ENCODE measurements around the gene MICAL3. TPM values are rescaled to one million over a fixed set of nuclear protein-coding genes. Genes with fewer than 3 reads are reported as not detected.

Gene MICAL3
- total and polyA plus RNA-seq, 2 donors, result 31.8 to 42.4 TPM

- Histone ChIP-seq H3K36me3 (ENCODE audit: insufficient read depth) (no peaks in the 10 kb centered on the region), H3K27ac (ENCODE audit: low read depth) (no peak overlapping the region), H3K4me1 (ENCODE audit: insufficient read depth) (no peaks in the 10 kb centered on the region), H3K4me3 (ENCODE audit: low read depth, low read length) (no peak overlapping the region)
- WGBS, result 94% methylated on average over 33 of the region's 33 CpGs
- DNase-seq (ENCODE audit: extremely low spot score), result no peak
Measured at GRCh38 chr22:17817511-17818065, 206.8 kb downstream of the MICAL3 start.

- H3K4me1 ChIP-seq (ENCODE audit: insufficient read depth), result no peaks in the 10 kb centered on the region
- no peak overlapping the region for H3K27ac ChIP-seq (ENCODE audit: low read depth)
- no peak for DNase-seq (ENCODE audit: extremely low spot score)
- H3K4me3 ChIP-seq (ENCODE audit: low read depth, low read length), result no peak overlapping the region
- H3K36me3 ChIP-seq (ENCODE audit: insufficient read depth), result no peaks in the 10 kb centered on the region
- WGBS, result 92% methylated on average over 21 of the region's 21 CpGs
Measured at GRCh38 chr22:17817079-17817478, 207.3 kb downstream of the MICAL3 start.

- H3K36me3 ChIP-seq (ENCODE audit: insufficient read depth), result no peaks in the 10 kb centered on the region
- no peak overlapping the region for H3K27ac ChIP-seq (ENCODE audit: low read depth)
- no peaks in the 10 kb centered on the region for H3K4me1 ChIP-seq (ENCODE audit: insufficient read depth)
- no peak overlapping the region for H3K4me3 ChIP-seq (ENCODE audit: low read depth, low read length)
- no peak for DNase-seq (ENCODE audit: extremely low spot score)
- 95% methylated on average over 14 of the region's 14 CpGs for WGBS
Measured at GRCh38 chr22:17816649-17817048, 207.7 kb downstream of the MICAL3 start.

- Histone ChIP-seq H3K36me3 (ENCODE audit: insufficient read depth) (no peaks in the 10 kb centered on the region), H3K4me1 (ENCODE audit: insufficient read depth) (no peaks in the 10 kb centered on the region), H3K27ac (ENCODE audit: low read depth) (no peak overlapping the region), H3K4me3 (ENCODE audit: low read depth, low read length) (no peak overlapping the region)
- DNase-seq (ENCODE audit: extremely low spot score), result no peak
- 91% methylated on average over 15 of the region's 15 CpGs for WGBS
Measured at GRCh38 chr22:17815703-17816254, 208.6 kb downstream of the MICAL3 start.

- WGBS, result 97% methylated on average over 20 of the region's 20 CpGs
- no peak for DNase-seq (ENCODE audit: extremely low spot score)
- Histone ChIP-seq H3K36me3 (ENCODE audit: insufficient read depth) (no peaks in the 10 kb centered on the region), H3K4me3 (ENCODE audit: low read depth, low read length) (no peak overlapping the region), H3K27ac (ENCODE audit: low read depth) (no peak overlapping the region), H3K4me1 (ENCODE audit: insufficient read depth) (no peaks in the 10 kb centered on the region)
Measured at GRCh38 chr22:17814830-17815229, 209.5 kb downstream of the MICAL3 start.

GRCh38 chr22:17814084-17814483 lies 210.3 kb downstream of the MICAL3 start:
- H3K4me3 ChIP-seq (ENCODE audit: low read depth, low read length), result no peak overlapping the region
- no peak for DNase-seq (ENCODE audit: extremely low spot score)
- H3K4me1 ChIP-seq (ENCODE audit: insufficient read depth), result no peaks in the 10 kb centered on the region
- no peak overlapping the region for H3K27ac ChIP-seq (ENCODE audit: low read depth)
- WGBS, result 88% methylated on average over 6 of the region's 6 CpGs
- no peaks in the 10 kb centered on the region for H3K36me3 ChIP-seq (ENCODE audit: insufficient read depth)

GRCh38 chr22:17811119-17811518 lies 213.2 kb downstream of the MICAL3 start:
- 87% methylated on average over 4 of the region's 4 CpGs for WGBS
- H3K36me3 ChIP-seq (ENCODE audit: insufficient read depth), result no peaks in the 10 kb centered on the region
- H3K27ac ChIP-seq (ENCODE audit: low read depth), result no peak overlapping the region
- H3K4me3 ChIP-seq (ENCODE audit: low read depth, low read length), result no peak overlapping the region
- H3K4me1 ChIP-seq (ENCODE audit: insufficient read depth), result no peaks in the 10 kb centered on the region
- DNase-seq (ENCODE audit: extremely low spot score), result no peak

- 90% methylated on average over 12 of the region's 12 CpGs for WGBS
- Histone ChIP-seq H3K36me3 (ENCODE audit: insufficient read depth) (no peaks in the 10 kb centered on the region), H3K27ac (ENCODE audit: low read depth) (no peak overlapping the region), H3K4me3 (ENCODE audit: low read depth, low read length) (no peak overlapping the region), H3K4me1 (ENCODE audit: insufficient read depth) (no peaks in the 10 kb centered on the region)
- no peak for DNase-seq (ENCODE audit: extremely low spot score)
Measured at GRCh38 chr22:17810570-17811116, 213.7 kb downstream of the MICAL3 start.

- no peak overlapping the region for H3K4me3 ChIP-seq (ENCODE audit: low read depth, low read length)
- H3K36me3 ChIP-seq (ENCODE audit: insufficient read depth), result no peaks in the 10 kb centered on the region
- WGBS, result 82% methylated on average over 25 of the region's 25 CpGs
- no peaks in the 10 kb centered on the region for H3K4me1 ChIP-seq (ENCODE audit: insufficient read depth)
- no peak overlapping the region for H3K27ac ChIP-seq (ENCODE audit: low read depth)
- DNase-seq (ENCODE audit: extremely low spot score), result no peak
Measured at GRCh38 chr22:17808693-17809403, 215.5 kb downstream of the MICAL3 start.

- WGBS, result 77% methylated on average over 18 of the region's 18 CpGs
- Histone ChIP-seq H3K4me1 (ENCODE audit: insufficient read depth) (no peaks in the 10 kb centered on the region), H3K36me3 (ENCODE audit: insufficient read depth) (no peaks in the 10 kb centered on the region), H3K27ac (ENCODE audit: low read depth) (no peak overlapping the region), H3K4me3 (ENCODE audit: low read depth, low read length) (no peak overlapping the region)
- no peak for DNase-seq (ENCODE audit: extremely low spot score)
Measured at GRCh38 chr22:17807578-17808410, 216.6 kb downstream of the MICAL3 start.

- WGBS, result 94% methylated on average over 10 of the region's 10 CpGs
- Histone ChIP-seq H3K36me3 (ENCODE audit: insufficient read depth) (no peaks in the 10 kb centered on the region), H3K4me3 (ENCODE audit: low read depth, low read length) (no peak overlapping the region), H3K4me1 (ENCODE audit: insufficient read depth) (no peaks in the 10 kb centered on the region), H3K27ac (ENCODE audit: low read depth) (no peak overlapping the region)
- DNase-seq (ENCODE audit: extremely low spot score), result no peak
Measured at GRCh38 chr22:17807086-17807485, 217.3 kb downstream of the MICAL3 start.

GRCh38 chr22:17806437-17806836 lies 217.9 kb downstream of the MICAL3 start:
- Histone ChIP-seq H3K27ac (ENCODE audit: low read depth) (no peak overlapping the region), H3K4me3 (ENCODE audit: low read depth, low read length) (no peak overlapping the region), H3K4me1 (ENCODE audit: insufficient read depth) (no peaks in the 10 kb centered on the region), H3K36me3 (ENCODE audit: insufficient read depth) (no peaks in the 10 kb centered on the region)
- DNase-seq (ENCODE audit: extremely low spot score), result no peak
- WGBS, result 85% methylated on average over 2 of the region's 2 CpGs

GRCh38 chr22:17804331-17805080 lies 219.9 kb downstream of the MICAL3 start:
- WGBS, result 84% methylated on average over 22 of the region's 22 CpGs
- Histone ChIP-seq H3K4me3 (ENCODE audit: low read depth, low read length) (no peak overlapping the region), H3K36me3 (ENCODE audit: insufficient read depth) (no peaks in the 10 kb centered on the region), H3K4me1 (ENCODE audit: insufficient read depth) (no peaks in the 10 kb centered on the region), H3K27ac (ENCODE audit: low read depth) (no peak overlapping the region)
- DNase-seq (ENCODE audit: extremely low spot score), result no peak

Measured in urinary bladder (tissue), 4 donors.